Chondrocyte (in vitro differentiated cells): ENCODE data around the gene CELA3B. TPM values are rescaled to one million over a fixed set of nuclear protein-coding genes. Genes with fewer than 3 reads are reported as not detected.
"Not testable (repeated sequence)": the region's sequence is repeated elsewhere in the genome, so short reads cannot be mapped to it uniquely, and the experiment has no call there.

Source experiments
- DNase-seq: peaks from one replicate; pipeline ENCODE4 v3.0.0; 2021; ENCODE audit warnings: mixed read lengths, low spot score
- H3K27ac Mint-ChIP-seq: one replicate; pipeline ENCODE4 v1.8.0; 2021; ENCODE audit warnings: mild to moderate bottlenecking, moderate library complexity, mixed read lengths; ENCODE audit not compliant: unreplicated experiment
- H3K27me3 Mint-ChIP-seq: 2 replicates; pipeline ENCODE4 v1.8.0; 2021; ENCODE audit warnings: low read depth, mixed read lengths
- H3K36me3 Mint-ChIP-seq: 2 replicates; pipeline ENCODE4 v1.8.0; 2021; ENCODE audit warnings: low read depth, mixed read lengths
- H3K4me1 Mint-ChIP-seq: 2 replicates; pipeline ENCODE4 v1.8.0; 2021; ENCODE audit warnings: low read depth, mild to moderate bottlenecking, mixed read lengths
- H3K4me3 Mint-ChIP-seq: one replicate; pipeline ENCODE4 v1.8.0; 2021; ENCODE audit warnings: mild to moderate bottlenecking, moderate library complexity, mixed read lengths; ENCODE audit not compliant: unreplicated experiment
- H3K9me3 Mint-ChIP-seq: 2 replicates; pipeline ENCODE4 v1.8.0; 2021; ENCODE audit warnings: low read depth, mixed read lengths
- total RNA-seq: library from RNA; stranded (reverse); gene quantifications from 3 replicates; pipeline ENCODE4 v1.2.1, GENCODE V29; 2021
- TF ChIP-seq, protein P1 (sequence below): fragments of 200-600 bp; sonication (generic); IDR thresholded peaks from 2 replicates; pipeline ENCODE4 v1.5.0; 2021; ENCODE audit warnings: antibody characterized with exemption, mild to moderate bottlenecking, moderate library complexity

The CELA3B gene
- total RNA-seq, 1 donor from 2014 or later = not detected

DNA sequence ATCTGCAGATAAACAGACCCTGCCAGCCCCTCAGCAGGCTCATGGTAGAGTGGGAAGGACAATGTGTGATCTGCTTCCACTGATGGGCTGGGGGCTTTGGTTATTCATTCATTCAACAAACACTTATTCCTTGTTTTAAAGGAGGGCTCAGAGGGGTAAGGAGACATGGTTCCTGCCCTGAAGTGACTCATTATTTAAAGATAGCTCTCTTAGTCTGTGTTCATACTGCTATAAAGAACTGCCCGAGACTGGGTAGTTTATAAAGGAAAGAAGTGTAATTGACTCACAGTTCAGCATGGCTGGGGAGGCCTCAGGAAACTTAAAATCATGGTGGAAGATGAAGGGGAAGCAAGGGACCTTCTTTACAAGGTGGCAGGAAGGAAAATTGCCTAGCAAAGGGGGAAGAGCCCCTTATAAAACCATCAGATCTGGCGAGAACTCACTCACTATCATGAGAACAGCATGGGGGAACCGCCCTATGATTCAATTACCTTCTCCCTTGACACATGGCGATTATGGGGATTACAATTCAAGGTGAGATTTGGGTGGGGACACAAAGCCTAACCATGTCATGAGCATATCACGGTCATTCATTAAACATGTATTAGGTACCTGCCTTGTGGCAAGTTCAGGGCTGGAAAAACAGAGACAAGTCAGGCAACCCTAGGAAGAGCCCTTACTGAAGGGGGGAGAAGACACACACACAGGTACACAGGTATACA is 13.0 kb downstream of the CELA3B start:
- not testable (repeated sequence) for H3K27ac Mint-ChIP-seq, H3K36me3 Mint-ChIP-seq, H3K4me3 Mint-ChIP-seq, H3K27me3 Mint-ChIP-seq, H3K4me1 Mint-ChIP-seq, H3K9me3 Mint-ChIP-seq
- peak; percentile 6 for DNase-seq

DNA sequence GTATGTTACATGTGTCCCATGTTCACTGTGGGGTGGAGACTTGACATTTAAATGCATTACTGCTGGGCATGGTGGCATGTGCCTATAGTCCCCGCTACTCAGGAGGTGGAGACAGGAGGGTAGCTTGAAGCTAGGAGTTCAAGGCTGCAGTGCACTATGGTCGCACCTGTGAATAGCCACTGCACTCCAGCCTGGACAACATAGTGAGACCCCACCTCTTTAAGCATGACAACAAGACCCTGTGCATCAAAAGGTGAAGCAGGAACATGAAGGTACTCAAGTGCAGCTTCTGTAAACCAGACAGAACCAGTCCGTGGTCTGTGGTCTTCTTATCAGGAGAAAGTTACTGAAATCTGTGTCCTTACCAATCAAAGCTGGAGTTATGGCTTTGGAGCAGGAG is 15.4 kb downstream of the CELA3B start:
- H3K9me3 Mint-ChIP-seq, H3K4me3 Mint-ChIP-seq, H3K36me3 Mint-ChIP-seq, H3K27ac Mint-ChIP-seq, H3K4me1 Mint-ChIP-seq, H3K27me3 Mint-ChIP-seq: not testable (repeated sequence)
- peak; percentile 19 for DNase-seq

DNA sequence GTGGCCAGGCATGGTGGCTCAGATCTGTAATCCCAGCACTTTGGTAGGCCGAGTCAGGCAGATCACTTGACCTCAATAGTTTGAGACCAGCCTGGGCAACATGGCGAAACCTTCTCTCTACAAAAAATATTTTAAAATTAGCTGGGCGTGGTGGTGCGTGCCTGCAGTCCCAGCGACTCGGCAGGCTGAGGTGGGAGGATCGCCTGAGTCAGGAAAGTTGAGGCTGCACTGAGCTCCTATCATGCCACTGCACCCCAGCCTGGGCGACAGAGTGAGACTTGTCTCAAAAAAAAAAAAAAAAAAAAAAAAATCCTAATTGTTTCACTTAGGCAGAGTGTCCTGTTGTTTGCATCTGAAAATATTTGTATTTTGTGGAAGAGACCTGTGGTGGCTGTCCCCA is 17.9 kb downstream of the CELA3B start:
- H3K27ac Mint-ChIP-seq, H3K9me3 Mint-ChIP-seq, H3K4me1 Mint-ChIP-seq, H3K36me3 Mint-ChIP-seq, H3K27me3 Mint-ChIP-seq, H3K4me3 Mint-ChIP-seq: not testable (repeated sequence)
- peak; percentile 18 for DNase-seq

DNA sequence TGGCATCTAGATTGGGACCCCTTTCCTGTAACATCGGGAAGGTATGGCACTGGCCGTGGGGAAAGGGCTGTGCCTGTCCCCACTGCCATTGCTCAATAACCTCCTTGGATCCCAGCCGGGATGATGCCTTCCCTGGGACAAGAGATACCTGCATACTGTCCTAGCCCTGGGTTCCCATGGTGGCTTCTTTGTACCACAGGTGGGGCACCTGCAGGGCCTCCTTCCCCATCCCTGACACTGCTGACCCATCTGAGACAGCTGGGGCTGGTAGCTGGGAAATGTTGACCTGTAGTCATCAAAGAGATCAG is 19.8 kb downstream of the CELA3B start:
- not testable (repeated sequence) for H3K36me3 Mint-ChIP-seq, H3K4me3 Mint-ChIP-seq, H3K9me3 Mint-ChIP-seq, H3K4me1 Mint-ChIP-seq, H3K27ac Mint-ChIP-seq, H3K27me3 Mint-ChIP-seq
- DNase-seq = peak; percentile 18

DNA sequence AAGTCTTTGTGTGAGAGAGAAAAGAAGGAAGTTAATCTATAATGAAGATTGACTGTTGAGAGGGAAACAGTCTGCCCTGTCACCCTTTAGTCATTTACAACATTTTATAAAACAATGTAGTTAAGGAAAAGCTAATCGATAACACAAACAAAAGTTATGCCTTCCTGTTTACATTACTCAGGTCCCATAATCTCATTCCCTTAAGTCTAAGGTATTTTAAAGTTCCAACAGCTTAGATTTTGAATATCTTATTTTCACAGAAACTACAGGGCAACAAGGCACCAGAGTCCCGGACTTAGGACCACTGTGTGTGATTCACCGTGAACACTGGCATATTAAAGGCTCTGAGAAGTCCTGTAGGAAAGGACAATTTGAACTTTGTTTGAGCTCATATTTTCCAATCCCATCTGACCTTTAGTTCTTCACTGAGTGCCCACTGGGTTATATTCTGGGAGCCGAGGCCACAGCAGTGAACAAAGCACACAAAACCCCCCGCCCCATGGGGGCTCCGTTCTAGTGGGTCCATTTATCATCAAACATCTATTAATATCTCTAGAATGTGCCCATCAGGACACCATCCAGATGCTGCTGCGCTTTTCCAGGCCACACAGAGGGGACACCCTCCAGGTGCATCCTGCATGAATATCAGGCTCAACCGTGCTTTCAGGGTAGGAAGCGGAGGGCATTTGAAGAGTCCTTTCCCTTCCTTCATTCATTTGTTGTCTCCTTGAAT is 21.2 kb downstream of the CELA3B start:
- H3K4me1 Mint-ChIP-seq, H3K36me3 Mint-ChIP-seq, H3K4me3 Mint-ChIP-seq, DNase-seq, H3K27me3 Mint-ChIP-seq, H3K9me3 Mint-ChIP-seq, H3K27ac Mint-ChIP-seq: not testable (repeated sequence)

DNA sequence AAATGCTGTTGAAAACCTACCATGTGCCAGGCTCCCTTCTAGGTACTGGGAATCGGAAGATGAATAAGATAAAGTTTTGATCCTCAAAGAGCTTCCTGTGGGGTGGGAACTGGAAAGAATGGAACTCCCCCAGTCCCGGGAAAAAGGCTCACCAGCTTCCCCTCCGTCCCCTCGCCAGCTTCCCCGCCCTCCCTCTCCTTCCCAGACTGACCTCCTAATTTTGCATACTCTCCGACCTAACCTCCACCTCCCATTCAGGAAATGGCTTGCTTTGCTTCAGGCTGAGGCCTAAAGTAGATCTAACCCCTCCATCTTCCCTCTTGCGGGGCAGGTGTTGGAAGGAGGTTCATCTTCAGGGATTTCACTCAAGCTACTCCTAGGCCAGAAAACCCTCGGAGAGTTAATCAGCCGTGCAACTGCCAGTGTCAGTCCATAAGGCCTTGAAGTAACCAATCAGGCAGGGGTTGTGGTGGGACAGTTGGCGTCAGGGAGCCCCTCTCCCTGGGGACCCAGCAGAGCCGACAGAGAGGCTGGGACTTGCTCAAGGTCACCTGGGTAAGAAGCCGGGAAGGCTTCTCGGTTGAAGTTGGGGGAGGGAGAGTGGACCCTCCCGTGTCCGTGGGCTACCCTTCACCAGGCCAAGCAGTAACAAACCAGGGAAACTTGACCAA is 21.9 kb downstream of the CELA3B start:
- H3K4me3 Mint-ChIP-seq, H3K27ac Mint-ChIP-seq, H3K36me3 Mint-ChIP-seq, H3K9me3 Mint-ChIP-seq, H3K4me1 Mint-ChIP-seq, DNase-seq, H3K27me3 Mint-ChIP-seq: not testable (repeated sequence)

DNA sequence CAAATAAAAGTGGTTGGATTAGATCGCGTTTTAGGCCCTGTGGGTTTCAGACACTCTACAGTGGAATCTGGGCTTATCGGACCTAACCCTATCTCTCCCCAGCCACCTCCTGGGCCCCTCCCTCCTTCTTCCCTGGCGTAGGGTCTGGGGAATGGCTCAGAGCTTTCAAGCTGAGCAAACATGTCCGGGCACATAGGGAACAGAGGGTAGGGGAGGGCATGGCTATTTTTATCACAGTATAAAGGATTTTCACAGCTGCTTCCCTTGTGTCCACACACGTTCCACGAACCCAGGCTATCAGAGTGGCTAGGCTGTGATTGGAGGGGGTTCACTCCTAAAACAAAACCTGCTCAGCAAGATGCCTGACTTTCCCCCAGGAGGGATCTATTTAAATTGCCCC is 22.8 kb downstream of the CELA3B start:
- H3K36me3 Mint-ChIP-seq, H3K4me1 Mint-ChIP-seq, H3K27ac Mint-ChIP-seq, H3K9me3 Mint-ChIP-seq, DNase-seq, H3K4me3 Mint-ChIP-seq, H3K27me3 Mint-ChIP-seq: not testable (repeated sequence)

DNA sequence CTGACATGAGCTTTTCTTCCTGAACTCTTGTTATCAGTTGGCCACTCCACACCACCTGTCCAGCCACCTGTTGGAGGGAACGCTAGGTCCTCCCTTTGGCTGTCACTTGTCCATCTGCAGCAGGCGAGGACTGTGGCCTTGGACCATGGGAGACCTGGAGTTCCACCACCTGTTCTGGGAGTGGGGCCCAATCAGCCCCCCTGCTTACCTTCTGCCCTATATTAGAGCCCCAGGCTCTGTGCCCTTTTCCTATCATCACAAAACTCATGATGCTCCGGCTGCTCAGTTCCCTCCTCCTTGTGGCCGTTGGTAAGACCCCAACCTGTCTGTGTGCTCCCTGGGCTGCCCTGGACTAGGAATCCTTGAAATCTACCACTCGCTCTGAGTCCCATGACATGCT is 24.6 kb downstream of the CELA3B start, which contains the start of gene CELA3A:
Gene CELA3A, plus strand, starts transcription at position 249 of the 400 bp plus-strand sequence. Its CDS starts 18 bp downstream, at position 267.
- Mint-ChIP-seq H3K27ac (no peak within 1 kb of the TSS), H3K4me3 (no peak within 1 kb of the TSS), H3K4me1 (peaks cover 2% of the 10 kb centered on the region), H3K27me3 (peaks cover 3% of the 10 kb centered on the region), H3K36me3 (no peaks in the 10 kb centered on the region), H3K9me3 (no peaks in the 10 kb centered on the region)
- TF ChIP-seq, protein P1, sequence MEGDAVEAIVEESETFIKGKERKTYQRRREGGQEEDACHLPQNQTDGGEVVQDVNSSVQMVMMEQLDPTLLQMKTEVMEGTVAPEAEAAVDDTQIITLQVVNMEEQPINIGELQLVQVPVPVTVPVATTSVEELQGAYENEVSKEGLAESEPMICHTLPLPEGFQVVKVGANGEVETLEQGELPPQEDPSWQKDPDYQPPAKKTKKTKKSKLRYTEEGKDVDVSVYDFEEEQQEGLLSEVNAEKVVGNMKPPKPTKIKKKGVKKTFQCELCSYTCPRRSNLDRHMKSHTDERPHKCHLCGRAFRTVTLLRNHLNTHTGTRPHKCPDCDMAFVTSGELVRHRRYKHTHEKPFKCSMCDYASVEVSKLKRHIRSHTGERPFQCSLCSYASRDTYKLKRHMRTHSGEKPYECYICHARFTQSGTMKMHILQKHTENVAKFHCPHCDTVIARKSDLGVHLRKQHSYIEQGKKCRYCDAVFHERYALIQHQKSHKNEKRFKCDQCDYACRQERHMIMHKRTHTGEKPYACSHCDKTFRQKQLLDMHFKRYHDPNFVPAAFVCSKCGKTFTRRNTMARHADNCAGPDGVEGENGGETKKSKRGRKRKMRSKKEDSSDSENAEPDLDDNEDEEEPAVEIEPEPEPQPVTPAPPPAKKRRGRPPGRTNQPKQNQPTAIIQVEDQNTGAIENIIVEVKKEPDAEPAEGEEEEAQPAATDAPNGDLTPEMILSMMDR = no peak
- no peak for DNase-seq

DNA sequence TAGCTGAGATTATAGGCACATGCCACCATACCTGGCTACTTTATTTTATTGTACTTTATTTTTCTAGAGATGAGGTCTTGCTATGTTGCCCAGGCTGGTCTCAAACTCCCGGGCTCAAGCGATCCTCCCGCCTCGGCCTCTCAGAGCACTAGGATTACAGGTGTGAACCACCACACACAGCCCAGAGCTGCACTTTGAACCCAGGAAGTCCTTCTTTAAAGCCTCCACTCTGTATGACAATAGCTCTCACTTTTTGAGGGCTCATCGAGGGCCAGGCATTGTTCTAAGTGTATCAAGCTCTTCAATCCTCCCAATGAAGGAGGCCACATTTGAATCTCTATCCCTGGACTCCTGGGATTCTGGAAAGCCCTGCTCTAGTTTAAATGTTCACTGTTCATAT is 25.6 kb downstream of the CELA3B start:
- not testable (repeated sequence) for H3K4me1 Mint-ChIP-seq, H3K4me3 Mint-ChIP-seq, H3K36me3 Mint-ChIP-seq, DNase-seq, H3K27ac Mint-ChIP-seq, H3K27me3 Mint-ChIP-seq, H3K9me3 Mint-ChIP-seq

DNA sequence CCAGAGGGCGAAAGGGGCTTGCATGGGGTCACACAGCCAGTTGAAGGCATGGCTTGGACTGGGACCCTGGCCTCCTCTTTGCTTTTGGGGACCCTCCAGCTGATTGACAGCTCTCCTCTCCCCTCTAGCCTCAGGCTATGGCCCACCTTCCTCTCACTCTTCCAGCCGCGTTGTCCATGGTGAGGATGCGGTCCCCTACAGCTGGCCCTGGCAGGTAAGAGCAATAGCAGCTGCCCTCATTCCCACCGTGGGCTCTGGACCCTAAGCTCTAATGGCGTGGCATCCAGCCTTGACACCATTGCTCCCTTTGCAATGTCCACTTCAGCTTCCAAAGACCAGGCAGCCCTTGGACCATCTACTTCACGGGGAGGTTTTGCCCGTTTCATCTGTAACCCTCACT is 26.1 kb downstream of the CELA3B start:
- not testable (repeated sequence) for H3K9me3 Mint-ChIP-seq, H3K27ac Mint-ChIP-seq

DNA sequence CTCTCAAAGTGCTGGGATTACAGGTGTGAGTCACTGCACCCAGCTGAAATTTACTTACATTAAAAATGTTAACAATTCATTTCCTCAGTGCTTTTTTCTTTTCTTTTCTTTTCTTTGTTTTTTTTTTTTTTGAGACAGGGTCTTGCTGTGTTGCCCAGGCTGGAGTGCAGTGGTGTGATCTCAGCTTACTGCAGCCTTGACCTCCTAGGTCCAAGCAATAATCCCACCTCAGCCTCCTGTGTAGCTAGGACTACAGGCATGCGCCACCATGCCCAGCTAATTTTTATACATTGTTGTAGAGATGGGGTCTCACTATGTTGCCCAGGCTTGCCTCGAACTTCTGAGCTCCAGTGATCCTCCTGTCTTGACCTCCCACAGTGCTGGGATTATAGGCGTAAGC is 27.1 kb downstream of the CELA3B start:
- H3K27me3 Mint-ChIP-seq, H3K27ac Mint-ChIP-seq, H3K4me3 Mint-ChIP-seq, H3K9me3 Mint-ChIP-seq, DNase-seq, H3K36me3 Mint-ChIP-seq, H3K4me1 Mint-ChIP-seq: not testable (repeated sequence)

More for the DNA sequence above, 26.1 kb downstream of the CELA3B start:
- H3K4me1 Mint-ChIP-seq, H3K27me3 Mint-ChIP-seq, H3K4me3 Mint-ChIP-seq, DNase-seq, H3K36me3 Mint-ChIP-seq: not testable (repeated sequence)
